GM18873 (cell line): ENCODE data around the gene KIF3B.
"Not testable (repeated sequence)": the region's sequence is repeated elsewhere in the genome, so short reads cannot be mapped to it uniquely, and the experiment has no call there.

Source experiments
- ATAC-seq: cut with Tn5 transposase; IDR thresholded peaks from one replicate; pipeline ENCODE4 v1.9.1; 2021; ENCODE audit warnings: mild to moderate bottlenecking, moderate library complexity, moderate number of reproducible peaks; ENCODE audit not compliant: unreplicated experiment, low FRiP score

The KIF3B gene

GRCh38 chr20:32353848-32354496, 76.5 kb downstream of the KIF3B start:
- no peak for ATAC-seq

GRCh38 chr20:32354592-32355416, 77.4 kb downstream of the KIF3B start:
- ATAC-seq, result no peak

- ATAC-seq, result no peak
Observed at GRCh38 chr20:32355417-32355841, 78.0 kb downstream of the KIF3B start.

DNA sequence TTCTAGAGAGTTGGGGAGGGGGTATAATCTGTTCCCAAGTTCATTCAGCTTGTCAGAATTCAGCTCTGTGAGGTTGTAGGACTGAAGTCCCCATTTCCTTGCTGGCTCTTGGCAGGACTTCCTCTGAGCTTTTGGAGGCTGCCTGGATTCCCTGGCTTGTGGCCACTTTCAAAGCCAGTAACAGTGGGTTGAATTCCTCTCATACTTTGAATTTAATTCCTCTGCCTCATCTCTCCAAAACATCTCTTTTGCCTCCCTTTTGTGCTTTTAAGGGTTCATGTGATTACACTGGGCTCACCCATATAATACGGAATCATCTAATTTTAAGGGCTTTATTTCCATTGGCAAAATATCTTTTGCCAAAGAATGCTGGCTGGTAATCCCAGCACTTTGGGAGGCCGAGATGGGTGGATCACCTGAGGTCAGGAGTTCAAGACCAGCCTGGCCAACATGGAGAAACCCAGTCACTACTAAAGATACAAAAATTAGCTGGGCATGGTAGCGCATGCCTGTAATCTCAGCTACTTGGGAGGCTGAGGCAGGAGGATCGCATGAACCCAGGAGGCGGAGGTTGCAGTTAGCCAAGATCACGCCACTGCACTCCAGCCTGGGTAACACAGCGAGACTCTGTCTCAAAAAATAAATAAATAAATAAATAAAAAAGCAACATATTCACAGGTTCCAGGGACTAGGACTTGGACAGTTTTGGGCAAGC, 78.6 kb downstream of the KIF3B start:
- not testable (repeated sequence) for ATAC-seq

DNA sequence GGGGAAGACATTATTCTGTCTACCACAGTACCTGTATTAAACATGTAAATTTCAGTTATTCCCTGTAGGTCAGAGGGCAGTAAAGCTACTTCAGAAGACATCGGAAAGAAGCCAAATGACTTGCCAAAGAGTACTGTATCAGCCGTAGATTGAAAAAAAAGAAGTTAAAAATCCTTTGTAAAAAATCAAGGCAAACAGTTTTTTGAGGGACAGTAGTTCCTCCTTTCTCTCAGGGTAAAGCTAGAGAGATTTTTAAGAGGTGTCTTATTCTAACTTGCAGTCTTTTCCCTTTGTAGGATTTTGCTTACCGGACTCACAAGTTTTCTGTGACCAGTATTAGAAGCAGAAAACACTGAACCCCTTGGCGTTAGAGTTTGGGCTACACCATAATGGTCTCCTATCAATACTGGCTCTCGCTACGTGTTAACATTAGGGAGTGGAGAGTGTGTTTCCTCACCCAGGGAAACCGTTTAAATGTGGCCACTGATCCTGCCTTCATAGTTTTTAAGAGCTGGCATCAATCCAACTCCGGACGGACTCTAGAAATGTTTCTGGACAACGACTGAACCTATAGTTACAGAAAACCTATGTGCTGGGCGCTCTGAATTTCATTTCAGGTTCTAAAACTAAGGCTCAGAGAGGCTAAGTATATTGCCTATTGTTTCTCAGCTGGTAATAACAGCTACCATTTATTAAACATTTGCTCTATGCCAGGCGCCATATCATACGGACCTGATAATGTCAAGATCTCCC, 79.3 kb downstream of the KIF3B start:
- ATAC-seq, result no peak

DNA sequence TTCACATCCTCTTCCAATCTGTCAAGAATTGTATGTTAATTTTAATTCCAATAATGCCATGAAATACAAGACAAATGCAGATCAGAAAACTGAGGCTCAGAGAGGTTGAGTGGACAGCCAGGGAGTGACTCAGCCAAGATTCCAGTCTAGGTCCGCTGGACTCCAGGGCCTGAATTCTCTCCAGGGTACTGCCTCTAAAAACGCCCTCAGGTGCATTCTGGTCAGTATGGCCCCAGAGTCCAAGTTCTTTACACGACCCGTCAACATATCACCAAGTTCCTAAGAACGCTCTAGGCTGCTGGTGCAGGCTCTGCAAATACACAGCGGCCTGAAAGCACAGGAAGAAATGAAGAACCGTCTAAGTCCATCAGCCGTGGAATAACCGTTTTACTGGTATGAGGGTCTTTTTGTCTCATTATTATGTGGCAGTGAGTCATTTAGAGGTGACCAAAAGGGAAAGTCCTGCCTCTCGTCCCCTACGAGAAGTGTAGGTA, 80.0 kb downstream of the KIF3B start:
- ATAC-seq, result no peak

DNA sequence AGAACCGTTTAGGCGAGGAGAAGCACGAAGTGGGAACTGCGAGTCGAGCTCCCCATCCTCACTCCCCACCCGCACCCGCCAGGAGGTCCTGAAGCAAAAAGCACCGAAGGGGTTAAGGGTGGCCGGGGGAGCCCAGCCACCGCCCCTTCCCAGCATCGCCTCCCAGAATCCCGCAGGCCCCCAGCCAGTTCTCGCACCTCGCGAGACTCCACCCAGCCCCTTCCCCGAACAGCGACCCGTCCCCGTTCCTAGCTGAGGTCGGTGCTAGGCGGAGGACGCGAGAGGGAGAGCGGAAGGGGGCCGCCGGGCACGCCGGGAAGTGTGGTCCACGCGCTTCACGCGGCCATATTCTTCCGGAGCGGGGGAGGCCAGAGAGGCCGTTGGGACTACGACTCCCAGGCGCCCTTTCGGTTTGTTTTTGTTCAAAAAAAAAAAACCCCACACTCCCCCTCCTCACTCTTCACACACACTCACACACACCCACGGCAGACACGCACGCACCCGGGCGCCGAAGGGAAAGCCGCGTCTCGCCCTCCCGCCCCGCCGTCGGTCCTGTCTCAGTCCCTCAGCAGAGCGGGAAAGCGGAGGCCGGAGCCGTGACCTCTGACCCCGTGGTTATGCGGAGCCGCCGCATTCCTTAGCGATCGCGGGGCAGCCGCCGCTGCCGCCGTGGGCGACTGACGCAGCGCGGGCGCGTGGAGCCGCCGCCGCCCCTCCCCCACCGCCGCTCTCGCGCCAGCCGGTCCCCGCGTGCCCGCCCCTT, 80.6 kb downstream of the KIF3B start, which contains the start of gene ASXL1:
TSS of gene ASXL1 (plus strand) at position 463 of the 763 bp plus-strand sequence. CDS start 445 bp downstream, outside the sequence.
- peak; percentile 65 for ATAC-seq

DNA sequence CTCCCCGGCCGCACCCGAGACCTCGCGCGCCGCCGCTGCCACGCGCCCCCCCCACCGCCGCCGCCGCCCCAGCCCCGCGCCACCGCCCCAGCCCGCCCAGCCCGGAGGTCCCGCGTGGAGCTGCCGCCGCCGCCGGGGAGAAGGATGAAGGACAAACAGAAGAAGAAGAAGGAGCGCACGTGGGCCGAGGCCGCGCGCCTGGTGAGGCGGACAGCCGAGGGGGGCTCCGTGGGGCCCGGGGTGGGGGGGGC, 81.1 kb downstream of the KIF3B start:
- ATAC-seq, result no peak

- ATAC-seq, result no peak
Observed at GRCh38 chr20:32358883-32359632, 81.6 kb downstream of the KIF3B start.

DNA sequence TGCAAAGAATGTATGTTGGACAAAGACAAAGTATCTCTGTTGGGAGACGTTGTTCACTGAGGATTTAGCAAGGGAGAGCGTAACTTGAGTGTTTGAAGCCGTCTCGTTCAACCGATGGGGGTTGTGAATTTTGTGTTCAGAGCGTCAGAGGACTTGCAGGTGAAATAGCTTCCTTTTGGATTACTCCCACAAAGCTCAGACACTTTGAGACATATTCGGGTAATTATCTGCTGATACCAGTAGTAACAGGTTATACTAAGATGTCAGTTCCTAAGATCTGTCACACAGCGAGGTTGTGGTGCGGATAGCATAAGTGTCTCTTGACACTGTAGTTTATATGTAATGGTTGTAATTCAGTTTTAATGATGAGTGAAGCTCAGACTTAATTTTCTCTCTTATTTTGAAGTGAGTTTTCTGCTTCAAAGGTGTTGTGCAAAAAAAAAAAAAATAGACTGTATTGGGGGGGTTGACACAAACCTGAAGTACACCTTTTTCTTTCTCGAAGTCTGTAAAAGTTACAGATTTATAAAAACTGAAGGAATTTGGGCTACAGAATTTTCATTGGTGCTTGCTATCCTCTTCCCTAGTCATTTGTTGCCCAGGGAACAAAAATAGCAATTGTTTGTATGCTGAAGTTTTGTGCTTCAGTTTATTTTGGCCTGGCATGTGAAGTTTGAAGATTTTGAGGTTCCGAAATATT, 82.3 kb downstream of the KIF3B start:
- ATAC-seq, result no peak

DNA sequence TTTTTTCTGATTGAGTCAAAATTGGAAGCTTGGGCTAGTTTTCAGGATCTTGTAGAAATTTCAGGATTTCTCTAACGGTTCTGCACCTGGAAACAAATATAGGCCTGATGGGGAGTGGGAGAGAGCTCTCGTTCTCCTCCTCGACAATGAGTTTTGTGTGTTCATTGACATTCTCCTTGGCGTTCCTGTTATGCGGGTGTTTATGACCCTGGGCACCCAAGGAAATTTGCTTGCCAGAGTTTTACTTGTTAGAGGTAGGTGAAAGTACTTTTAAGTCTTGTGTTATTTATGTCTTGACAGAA, 82.8 kb downstream of the KIF3B start:
- ATAC-seq, result no peak

DNA sequence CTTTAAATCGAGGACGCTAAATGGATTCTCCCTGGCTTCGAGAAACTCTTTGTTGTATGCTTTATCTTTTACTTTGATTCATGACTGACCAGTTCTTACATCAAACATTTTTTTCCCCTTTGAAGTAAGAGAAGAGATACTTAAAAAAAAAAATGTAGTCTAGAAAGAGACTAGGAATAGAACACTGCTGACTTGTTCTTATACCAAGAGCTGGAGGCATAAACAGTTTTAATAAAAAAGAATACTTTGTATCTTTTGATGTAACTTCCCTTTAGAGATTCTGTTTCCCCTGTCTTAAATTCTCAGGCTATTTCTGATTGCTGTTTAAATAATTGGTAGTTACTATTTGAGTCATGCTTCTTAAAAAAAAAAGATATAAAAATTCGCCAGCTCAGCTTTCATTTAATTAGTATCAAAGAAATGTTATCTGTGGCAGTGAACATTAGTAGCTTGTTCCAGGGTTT, 85.5 kb downstream of the KIF3B start:
- no peak for ATAC-seq

DNA sequence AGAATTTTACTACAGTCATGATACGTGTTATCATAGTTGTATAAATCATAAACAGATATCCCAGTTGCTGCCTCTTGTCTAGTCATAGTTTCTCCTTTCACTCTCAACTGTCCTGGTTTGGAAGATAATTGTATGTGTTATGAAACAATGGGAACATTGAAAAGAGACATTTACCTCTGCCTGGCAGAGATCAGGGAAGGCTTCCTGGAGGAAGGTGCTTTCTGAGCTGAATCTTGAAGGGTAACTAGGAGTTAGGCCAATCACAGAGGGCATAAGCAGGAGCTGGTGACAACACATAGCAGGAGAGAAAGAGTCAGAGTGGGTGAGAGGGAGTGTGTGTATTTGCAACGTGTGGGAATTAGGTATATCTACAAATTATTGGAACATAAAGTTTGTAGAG, 86.0 kb downstream of the KIF3B start:
- no peak for ATAC-seq

GRCh38 chr20:32364554-32365208, 87.2 kb downstream of the KIF3B start:
- ATAC-seq, result no peak

DNA sequence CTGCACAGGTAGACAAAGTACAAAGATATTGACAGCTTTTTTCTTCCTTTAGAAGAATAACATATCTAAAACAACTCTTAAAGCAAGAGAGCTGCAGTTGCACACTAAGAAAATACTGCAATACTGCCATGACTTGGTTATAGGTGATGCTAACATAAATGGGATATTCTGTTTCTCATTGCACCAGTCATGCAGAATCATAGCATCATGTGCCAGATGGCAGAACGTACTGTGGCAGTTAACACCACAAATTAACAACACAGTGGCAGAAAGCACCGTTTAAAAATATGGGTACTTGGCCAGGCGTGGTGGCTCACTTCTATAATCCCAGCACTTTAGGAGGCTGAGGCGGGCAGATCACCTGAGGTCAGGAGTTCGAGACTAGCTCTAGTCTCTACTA, 88.1 kb downstream of the KIF3B start:
- no peak for ATAC-seq

- peak; percentile 64 for ATAC-seq
Observed at GRCh38 chr20:32366380-32366779, 88.9 kb downstream of the KIF3B start.

DNA sequence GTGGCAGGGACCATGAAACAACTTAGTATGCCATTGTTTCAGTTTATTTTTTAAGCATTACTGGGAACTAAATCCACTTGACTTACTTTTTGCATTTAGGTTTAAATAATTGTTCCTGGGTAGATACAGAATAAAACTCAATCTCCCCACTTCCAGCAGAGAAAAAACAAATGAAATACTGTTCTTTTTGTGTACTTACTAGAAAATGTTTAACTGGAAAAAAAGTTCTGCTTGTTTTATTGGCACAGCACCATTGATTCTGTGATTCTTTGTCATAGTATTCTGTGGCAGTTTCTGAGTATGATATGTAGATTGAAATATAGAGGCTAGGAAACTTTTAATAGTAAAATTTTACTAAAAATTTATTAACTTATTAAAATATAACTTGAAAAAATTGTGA, 90.9 kb downstream of the KIF3B start:
- ATAC-seq, result no peak

GRCh38 chr20:32368925-32369324, 91.5 kb downstream of the KIF3B start:
- no peak for ATAC-seq
